GM23248 (cell line): ENCODE results near the gene DCAF7.

Experiments used
- EZH2 ChIP-seq: fragments of 200-600 bp; sonication (generic); IDR thresholded peaks from 2 replicates; pipeline ENCODE4 v1.6.1; 2018; ENCODE audit warnings: antibody characterized with exemption, mild to moderate bottlenecking; ENCODE audit not compliant: insufficient read depth, poor library complexity, severe bottlenecking
- EZH2phosphoT487 ChIP-seq: fragments of 200-600 bp; sonication (generic); IDR thresholded peaks from 2 replicates; pipeline ENCODE4 v1.6.1; 2018; ENCODE audit warnings: antibody characterized with exemption, moderate library complexity, mild to moderate bottlenecking, low read depth; ENCODE audit not compliant: insufficient read depth

GRCh38 chr17:63557416-63557815, 7.1 kb downstream of the DCAF7 start:
- no peak for TF ChIP-seq EZH2
- no peak for TF ChIP-seq EZH2phosphoT487
